Cardiac muscle cell (in vitro differentiated cells and primary cell): ENCODE results near the gene CAVIN3. TPM values are rescaled to one million over a fixed set of nuclear protein-coding genes. Genes with fewer than 3 reads are reported as not detected.

ENCODE experiments used
- DNase-seq, 2 donors: peaks; one replicate each; pipeline versions ENCODE4 v3.0.0 to v3.0.0-alpha.2; 2010 to 2017; ENCODE audit warnings: low read depth in 1 of 2, low spot score in 1 of 2
- H3K27ac ChIP-seq: fragments of 200-600 bp; sonication (generic); 2 replicates; pipeline ENCODE4 v1.5.1; 2016
- H3K27me3 ChIP-seq: fragments of 200-600 bp; sonication (generic); 2 replicates; pipeline ENCODE4 v1.6.0; 2016; ENCODE audit warnings: control low read depth
- H3K36me3 ChIP-seq: fragments of 200-600 bp; sonication (generic); 2 replicates; pipeline ENCODE4 v1.5.1; 2016; ENCODE audit warnings: control low read depth
- H3K4me1 ChIP-seq: fragments of 200-600 bp; sonication (generic); 2 replicates; pipeline ENCODE4 v1.8.1; 2017; ENCODE audit warnings: low read depth, mild to moderate bottlenecking, mixed run types
- H3K4me3 ChIP-seq: fragments of 200-600 bp; sonication (generic); 2 replicates; pipeline ENCODE4 v1.5.1; 2016; ENCODE audit warnings: mild to moderate bottlenecking
- H3K9me3 ChIP-seq: fragments of 200-600 bp; sonication (generic); 2 replicates; pipeline ENCODE4 v1.5.1; 2017; ENCODE audit warnings: low read depth, mild to moderate bottlenecking, control low read depth
- polyA plus RNA-seq: library from polyadenylated mRNA; unstranded; fragments of >200 nt; fragmentation: Nextera tagmentation; extraction: Ambion mirVana; gene quantifications from 2 replicates; pipeline ENCODE4 v1.2.1, GENCODE V29; 2016
- total RNA-seq: library from RNA; depleted of rRNA; stranded (reverse); fragments of >200 nt; gene quantifications from 2 replicates; pipeline ENCODE4 v1.2.3, GENCODE V29; 2016
- TF ChIP-seq, protein P1 (sequence below): IDR thresholded peaks from 2 replicates; pipeline ENCODE4 v1.5.1; 2012; ENCODE audit warnings: low read depth, mild to moderate bottlenecking, low read length

CAVIN3 gene
- total and polyA plus RNA-seq, 2 experiments from 2014 or later = 54.5 to 76.1 TPM

DNA sequence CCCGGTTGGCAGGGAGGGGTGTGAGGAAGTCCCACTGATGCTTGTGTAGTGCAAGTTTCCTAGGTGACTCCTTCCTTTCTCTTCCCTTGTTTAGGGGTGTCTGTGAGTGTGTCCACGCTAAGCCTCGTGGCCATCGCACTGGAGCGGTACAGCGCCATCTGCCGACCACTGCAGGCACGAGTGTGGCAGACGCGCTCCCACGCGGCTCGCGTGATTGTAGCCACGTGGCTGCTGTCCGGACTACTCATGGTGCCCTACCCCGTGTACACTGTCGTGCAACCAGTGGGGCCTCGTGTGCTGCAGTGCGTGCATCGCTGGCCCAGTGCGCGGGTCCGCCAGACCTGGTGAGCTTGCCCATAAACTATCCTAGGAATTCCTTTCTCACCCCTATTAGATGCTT is 50.3 kb downstream of the CAVIN3 start:
- no peak for DNase-seq
- Histone ChIP-seq H3K36me3 (no peaks in the 10 kb centered on the region), H3K4me1 (peaks cover 31% of the 10 kb centered on the region), H3K27ac (no peak overlapping the region), H3K27me3 (no peaks in the 10 kb centered on the region), H3K4me3 (no peak overlapping the region), H3K9me3 (no peaks in the 10 kb centered on the region)
- TF ChIP-seq, protein P1, sequence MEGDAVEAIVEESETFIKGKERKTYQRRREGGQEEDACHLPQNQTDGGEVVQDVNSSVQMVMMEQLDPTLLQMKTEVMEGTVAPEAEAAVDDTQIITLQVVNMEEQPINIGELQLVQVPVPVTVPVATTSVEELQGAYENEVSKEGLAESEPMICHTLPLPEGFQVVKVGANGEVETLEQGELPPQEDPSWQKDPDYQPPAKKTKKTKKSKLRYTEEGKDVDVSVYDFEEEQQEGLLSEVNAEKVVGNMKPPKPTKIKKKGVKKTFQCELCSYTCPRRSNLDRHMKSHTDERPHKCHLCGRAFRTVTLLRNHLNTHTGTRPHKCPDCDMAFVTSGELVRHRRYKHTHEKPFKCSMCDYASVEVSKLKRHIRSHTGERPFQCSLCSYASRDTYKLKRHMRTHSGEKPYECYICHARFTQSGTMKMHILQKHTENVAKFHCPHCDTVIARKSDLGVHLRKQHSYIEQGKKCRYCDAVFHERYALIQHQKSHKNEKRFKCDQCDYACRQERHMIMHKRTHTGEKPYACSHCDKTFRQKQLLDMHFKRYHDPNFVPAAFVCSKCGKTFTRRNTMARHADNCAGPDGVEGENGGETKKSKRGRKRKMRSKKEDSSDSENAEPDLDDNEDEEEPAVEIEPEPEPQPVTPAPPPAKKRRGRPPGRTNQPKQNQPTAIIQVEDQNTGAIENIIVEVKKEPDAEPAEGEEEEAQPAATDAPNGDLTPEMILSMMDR = peak; percentile 13

Other genes with a start within 250 kb of the CAVIN3 start
- not detected in 2 replicates for gene OR56B4, start 212.8 kb downstream of the CAVIN3 start, total RNA-seq
- gene OR56B4, start 212.8 kb downstream of the CAVIN3 start, polyA plus RNA-seq = 0.35 TPM in 1 of 2 replicates, not detected in the other
- gene OR52B2, start 150.2 kb downstream of the CAVIN3 start, total RNA-seq = 0.57 TPM in 1 of 2 replicates, not detected in the other
- gene OR52B2, start 150.2 kb downstream of the CAVIN3 start, polyA plus RNA-seq = not detected in 2 replicates
- gene OR52W1, start 121.3 kb downstream of the CAVIN3 start, total RNA-seq = not detected in 2 replicates
- gene OR52W1, start 121.3 kb downstream of the CAVIN3 start, polyA plus RNA-seq = not detected in 2 replicates
- not detected in 2 replicates for gene C11orf42, start 114.9 kb downstream of the CAVIN3 start, total RNA-seq
- gene C11orf42, start 114.9 kb downstream of the CAVIN3 start, polyA plus RNA-seq = 0.15 and 0.32 TPM in 2 replicates
- 27.5 and 46.8 TPM in 2 replicates for gene FHIP1B, start 85.9 kb downstream of the CAVIN3 start, total RNA-seq
- 32.2 and 35.9 TPM in 2 replicates for gene FHIP1B, start 85.9 kb downstream of the CAVIN3 start, polyA plus RNA-seq
- 0.32 and 0.83 TPM in 2 replicates for gene CNGA4, start 81.4 kb downstream of the CAVIN3 start, total RNA-seq
- 0.39 TPM in 1 of 2 replicates, not detected in the other for gene CNGA4, start 81.4 kb downstream of the CAVIN3 start, polyA plus RNA-seq
- 4.9 and 5.2 TPM in 2 replicates for gene CCKBR, start 60.7 kb downstream of the CAVIN3 start, total RNA-seq
- gene CCKBR, start 60.7 kb downstream of the CAVIN3 start, polyA plus RNA-seq = 4.4 and 5.4 TPM in 2 replicates
- gene SMPD1, start 70.0 kb upstream of the CAVIN3 start, total RNA-seq = 44.8 and 52.1 TPM in 2 replicates
- 29.2 and 43.8 TPM in 2 replicates for gene SMPD1, start 70.0 kb upstream of the CAVIN3 start, polyA plus RNA-seq
- gene APBB1, start 98.6 kb upstream of the CAVIN3 start, total RNA-seq = 159 and 188 TPM in 2 replicates
- 193 and 201 TPM in 2 replicates for gene APBB1, start 98.6 kb upstream of the CAVIN3 start, polyA plus RNA-seq
- 0.95 TPM in 1 of 2 replicates, not detected in the other for gene HPX, start 120.5 kb upstream of the CAVIN3 start, total RNA-seq
- gene HPX, start 120.5 kb upstream of the CAVIN3 start, polyA plus RNA-seq = 0.73 and 2.3 TPM in 2 replicates
- 25.3 and 27.5 TPM in 2 replicates for gene TRIM3, start 153.4 kb upstream of the CAVIN3 start, total RNA-seq
- gene TRIM3, start 153.4 kb upstream of the CAVIN3 start, polyA plus RNA-seq = 21.5 and 21.9 TPM in 2 replicates
- gene ARFIP2, start 160.8 kb upstream of the CAVIN3 start, total RNA-seq = 52.7 and 56.7 TPM in 2 replicates
- 60.1 and 68.9 TPM in 2 replicates for gene ARFIP2, start 160.8 kb upstream of the CAVIN3 start, polyA plus RNA-seq
- gene TIMM10B, start 161.0 kb upstream of the CAVIN3 start, total RNA-seq = 33.7 and 62.0 TPM in 2 replicates
- 39.0 and 46.2 TPM in 2 replicates for gene TIMM10B, start 161.0 kb upstream of the CAVIN3 start, polyA plus RNA-seq
- 9.2 and 24.5 TPM in 2 replicates for gene DNHD1, start 176.8 kb upstream of the CAVIN3 start, total RNA-seq
- gene DNHD1, start 176.8 kb upstream of the CAVIN3 start, polyA plus RNA-seq = 8.8 and 10.5 TPM in 2 replicates